OCI-LY1 (cell line): ENCODE results near the gene ESR1.

ENCODE experiments used
- CTCF ChIP-seq: fragments of 200-600 bp; sonication (generic), shearing (Covaris generic); IDR thresholded peaks from 2 replicates; pipeline ENCODE4 v1.5.1; 2017; ENCODE audit warnings: mild to moderate bottlenecking, antibody characterized with exemption, low read length, moderate library complexity, mixed read lengths
- EZH2 ChIP-seq: fragments of 200-600 bp; sonication (generic), shearing (Covaris generic); IDR thresholded peaks from 2 replicates; pipeline ENCODE4 v1.8.0; 2017; ENCODE audit warnings: borderline replicate concordance, mixed run types, mild to moderate bottlenecking, antibody characterized with exemption, low read length, moderate library complexity, mixed read lengths

GRCh38 chr6:151806757-151807512 lies 547 bp upstream of the ESR1 start:
- TF ChIP-seq CTCF (no peak), EZH2 (no peak)
